CD4-positive, alpha-beta T cell treated with Interleukin-6 for 4 hours (primary cell): ENCODE data around the gene CALD1.

Experiments used
- DNase-seq: peaks from one replicate; pipeline ENCODE4 v3.0.0-alpha.2; 2020; ENCODE audit warnings: mixed read lengths

Gene CALD1

GRCh38 chr7:134778941-134779740 lies at the start of gene CALD1:
Gene CALD1, plus strand, starts transcription at chr7:134779634. Its CDS starts 88,100 bp downstream, at chr7:134867734.
- no peak for DNase-seq

GRCh38 chr7:134729895-134730294 lies 49.5 kb upstream of the CALD1 start:
- DNase-seq = no peak

DNA sequence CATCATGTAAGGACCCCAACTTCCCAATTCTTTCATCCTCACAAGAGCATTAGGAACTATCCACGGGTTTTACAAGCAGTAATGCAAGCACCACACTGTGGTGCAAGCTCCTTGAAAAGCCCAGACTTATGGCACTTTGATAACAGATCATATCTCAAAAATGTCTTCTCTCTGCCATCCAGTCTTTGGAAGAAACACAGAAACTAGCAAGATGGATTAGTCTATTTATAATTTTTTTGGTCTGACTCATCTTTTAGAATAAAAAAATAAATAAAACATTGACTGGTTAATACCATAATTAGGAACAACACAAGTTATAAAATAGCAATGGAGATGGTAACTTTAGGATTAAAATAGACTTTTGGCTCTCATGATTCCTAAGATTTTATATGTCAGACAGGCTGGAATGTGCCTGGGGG lies 49.0 kb upstream of the CALD1 start:
- no peak for DNase-seq

GRCh38 chr7:134731616-134732015 lies 47.8 kb upstream of the CALD1 start:
- DNase-seq = no peak

DNA sequence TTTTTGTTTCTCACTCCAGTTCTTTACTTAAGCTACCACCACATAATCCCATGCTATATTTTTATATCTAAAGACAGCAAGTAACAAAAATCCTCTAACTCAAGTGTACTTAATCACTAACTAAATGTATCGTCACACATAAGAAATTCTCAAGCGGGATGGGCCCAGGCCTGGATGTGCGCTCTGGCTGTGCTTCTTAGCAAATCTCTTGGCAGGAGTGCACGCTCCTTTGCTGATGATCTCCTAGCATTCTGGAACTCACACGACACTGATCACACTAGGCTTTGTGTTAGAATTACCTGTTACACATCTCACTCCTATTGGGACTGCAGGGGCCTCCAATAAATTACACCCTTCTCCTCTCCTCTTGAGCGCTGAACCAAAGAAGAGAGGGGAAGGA lies 46.7 kb upstream of the CALD1 start:
- no peak for DNase-seq

- no peak for DNase-seq
Observed at GRCh38 chr7:134736381-134736780, 43.1 kb upstream of the CALD1 start.

DNA sequence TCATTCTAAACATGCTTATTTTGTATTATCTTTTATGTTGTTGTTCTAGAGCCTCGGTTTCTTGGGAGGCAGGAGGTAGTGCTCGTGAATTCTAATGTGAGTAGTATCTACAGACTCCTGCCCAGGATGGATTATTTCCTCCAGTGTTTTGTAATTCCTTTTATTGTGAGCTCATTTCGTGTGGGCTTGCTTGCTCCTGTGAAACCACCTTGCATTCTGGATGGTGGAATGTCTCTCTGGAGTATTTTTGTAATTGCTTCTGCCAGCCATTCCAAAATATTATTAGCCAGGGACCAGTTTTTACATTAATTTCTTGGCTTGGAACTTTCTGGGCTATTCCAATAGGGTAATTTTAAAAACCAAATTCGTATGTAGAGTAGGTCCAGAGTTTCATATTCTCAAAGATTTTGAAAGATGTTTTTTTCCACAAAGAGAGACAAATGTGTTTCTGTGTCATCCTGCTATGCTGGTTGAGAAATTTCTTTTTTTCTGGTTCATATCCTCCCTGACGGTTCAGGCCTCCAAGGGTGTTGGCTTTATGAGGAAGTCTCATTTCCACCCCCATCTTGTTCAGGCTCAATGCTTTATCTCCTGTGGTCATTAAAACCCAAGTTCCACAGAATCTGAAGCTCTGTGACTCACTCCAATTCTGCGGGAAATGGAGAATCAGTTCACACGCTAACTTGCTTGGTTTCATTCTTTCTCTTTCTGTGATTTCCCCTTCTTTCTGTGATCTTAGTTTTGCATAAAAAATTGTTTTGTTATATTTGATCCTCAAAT lies 41.7 kb upstream of the CALD1 start:
- DNase-seq = no peak

DNA sequence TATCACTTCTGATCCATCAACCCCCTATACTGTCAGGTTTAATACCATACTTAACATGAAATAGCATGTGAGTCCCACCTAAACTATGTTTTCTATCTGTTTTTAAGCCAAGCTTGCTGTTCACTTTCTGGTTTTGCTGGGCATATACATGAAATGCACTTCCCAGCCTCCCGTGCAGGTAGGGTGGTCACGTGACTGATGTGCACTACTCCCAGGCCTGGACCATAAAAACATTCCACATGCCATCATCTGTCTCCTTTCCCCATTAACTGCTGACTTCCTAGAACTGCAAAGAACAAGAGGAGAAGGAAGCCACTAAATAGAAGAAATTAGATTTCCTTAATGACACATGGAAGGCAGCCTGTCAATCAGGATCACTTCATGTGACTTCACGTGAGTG lies 40.1 kb upstream of the CALD1 start:
- no peak for DNase-seq

DNA sequence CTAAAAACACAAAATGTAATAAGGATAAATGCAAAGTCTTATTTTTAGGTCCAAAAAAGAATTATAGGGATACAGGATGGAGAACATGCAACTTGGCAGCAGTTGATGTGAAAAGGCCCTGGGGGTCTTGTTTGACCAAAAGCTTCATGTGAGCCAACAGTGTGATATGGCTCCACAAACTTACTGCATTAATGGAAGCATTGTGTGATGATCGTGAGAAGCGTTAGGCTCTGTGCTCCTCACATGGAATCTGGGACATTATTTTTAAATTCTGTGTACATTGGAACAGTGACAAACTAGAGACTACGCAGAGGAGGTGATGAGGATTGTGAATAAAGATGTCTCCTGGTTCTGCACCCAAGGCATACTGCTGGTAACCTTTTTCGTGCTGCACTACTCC lies 39.1 kb upstream of the CALD1 start:
- no peak for DNase-seq

GRCh38 chr7:134741907-134742635 lies 37.4 kb upstream of the CALD1 start:
- no peak for DNase-seq

DNA sequence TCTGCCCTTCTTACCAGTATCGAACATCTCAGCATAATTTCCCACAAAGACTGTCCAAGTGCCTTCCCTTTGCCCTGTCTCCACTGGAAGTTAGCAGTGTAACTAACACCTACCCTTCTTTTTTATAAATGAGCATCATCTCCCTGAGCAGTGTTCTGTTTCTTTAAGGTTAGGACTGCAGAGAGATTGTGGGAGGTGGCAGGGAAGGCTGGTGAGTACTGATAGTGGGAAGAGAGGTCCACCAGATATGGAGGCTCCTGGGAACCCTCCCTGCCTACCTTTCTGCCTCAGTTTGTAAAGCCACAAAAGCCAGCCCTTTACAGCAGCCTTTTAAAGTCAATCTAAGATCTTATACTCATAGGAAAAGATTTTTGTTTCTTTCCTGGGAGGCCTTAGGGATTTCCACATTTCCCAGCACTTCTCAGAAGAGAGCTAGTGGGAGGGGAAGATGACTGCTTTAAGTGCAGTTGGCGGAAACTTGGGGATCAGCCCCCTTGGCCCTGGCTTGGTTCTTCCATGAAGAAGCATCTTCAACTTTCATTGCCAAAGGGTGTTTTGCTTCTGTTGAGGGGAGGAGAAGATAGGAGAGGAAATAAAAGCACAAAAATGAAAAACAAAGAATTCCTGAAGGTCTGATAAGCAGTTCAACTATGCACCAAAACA lies 36.6 kb upstream of the CALD1 start:
- no peak for DNase-seq

- DNase-seq = no peak
Observed at GRCh38 chr7:134744569-134744968, 34.9 kb upstream of the CALD1 start.

GRCh38 chr7:134747326-134747725 lies 32.1 kb upstream of the CALD1 start:
- no peak for DNase-seq

DNA sequence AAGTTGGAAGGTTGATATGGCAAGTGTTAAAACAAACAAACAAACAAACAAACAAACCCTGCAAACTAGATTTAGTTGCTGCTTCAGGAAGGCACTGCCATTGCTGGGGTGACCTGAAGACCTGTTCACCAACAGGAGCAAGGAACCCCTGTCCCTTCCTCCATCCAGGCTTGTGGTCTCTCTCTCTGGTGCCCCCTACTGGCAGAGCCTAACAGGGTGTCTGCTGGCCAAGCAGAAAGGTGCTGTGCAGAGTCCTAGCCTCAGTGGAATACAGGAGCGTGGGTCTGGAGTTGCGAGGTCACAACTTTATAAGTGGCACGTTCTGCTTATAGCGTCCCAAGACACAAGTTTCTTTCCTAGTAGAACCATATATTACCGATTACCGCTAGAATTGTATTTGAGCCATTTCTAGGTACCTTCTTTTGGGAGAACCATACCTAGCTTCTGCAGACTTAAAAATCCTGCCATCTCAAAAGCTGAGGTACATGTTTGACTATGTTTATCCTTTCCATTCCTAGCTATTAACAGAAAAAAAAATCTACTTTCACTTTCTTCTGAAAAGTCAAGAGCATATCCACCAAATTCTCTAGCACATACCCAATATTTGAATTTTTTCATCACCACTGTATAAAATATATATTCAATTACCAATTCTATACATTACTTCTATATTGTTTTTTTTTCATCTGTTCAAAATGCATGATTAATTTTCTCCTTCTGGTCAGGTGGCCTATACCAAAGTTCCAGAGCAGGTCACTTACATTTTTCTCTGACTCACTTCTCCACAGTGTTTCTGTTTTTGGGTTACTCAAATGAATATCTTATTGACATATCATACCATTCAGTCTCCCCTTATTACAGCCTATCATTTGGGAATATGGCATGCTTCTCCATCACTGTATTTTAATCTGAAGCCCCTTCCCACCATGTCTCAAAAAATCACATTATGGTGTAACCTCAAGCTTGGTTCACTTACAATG lies 29.1 kb upstream of the CALD1 start:
- peak; percentile 84 for DNase-seq

DNA sequence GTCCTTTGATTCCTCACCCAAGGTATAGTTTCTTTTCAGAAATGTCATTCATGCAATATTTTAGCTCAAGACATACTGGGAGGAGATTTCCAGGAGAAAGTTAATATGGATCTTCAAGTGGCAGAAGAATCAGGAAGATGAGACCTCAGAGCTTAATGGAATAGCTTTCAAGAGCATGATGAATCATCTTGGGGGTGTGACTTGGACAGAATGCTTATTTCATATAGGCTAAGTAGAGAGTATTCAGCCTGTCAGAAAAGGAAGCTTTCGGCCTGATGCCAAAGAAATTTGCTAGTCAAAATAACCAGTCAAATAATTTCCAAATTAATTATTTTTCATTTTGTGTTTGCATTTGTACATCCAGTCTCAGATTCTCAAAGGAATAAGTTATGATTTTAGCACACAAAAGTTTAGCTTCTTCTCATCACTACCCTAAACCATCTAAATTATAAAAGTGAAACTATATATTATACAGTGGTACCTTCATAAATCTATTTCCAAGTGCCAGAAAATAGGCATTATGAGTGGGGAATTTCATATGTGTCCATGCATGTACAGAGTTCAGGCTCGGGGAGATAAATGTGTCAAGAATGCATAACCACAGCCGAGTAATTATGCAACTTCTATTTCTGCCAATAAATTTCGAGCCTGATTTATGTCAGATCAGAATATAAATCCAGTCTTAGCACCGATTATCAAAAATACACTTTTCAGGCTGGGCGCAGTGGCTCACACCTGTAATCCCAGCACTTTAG lies 27.3 kb upstream of the CALD1 start:
- no peak for DNase-seq

- DNase-seq = peak; percentile 61
Observed at GRCh38 chr7:134755422-134756022, 23.9 kb upstream of the CALD1 start.

DNA sequence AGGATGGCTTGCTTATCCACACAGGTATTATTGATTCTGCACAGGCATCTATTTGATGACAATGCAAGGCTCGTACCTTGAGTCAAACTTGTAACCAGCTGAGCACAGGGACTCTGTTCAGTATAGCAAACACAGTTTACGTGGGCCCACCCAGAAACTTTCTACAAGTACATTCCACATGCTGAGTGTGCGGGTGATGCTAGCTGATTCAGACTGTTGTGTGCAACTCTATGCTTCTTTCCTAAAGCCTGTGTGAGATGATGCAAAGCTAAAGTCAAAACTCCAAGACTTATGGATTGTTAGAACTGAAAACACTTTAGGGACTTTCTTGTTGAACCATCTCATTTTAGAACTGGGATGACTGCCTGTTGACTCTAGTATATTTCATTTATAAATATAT lies 21.5 kb upstream of the CALD1 start:
- no peak for DNase-seq

- no peak for DNase-seq
Observed at GRCh38 chr7:134758981-134759380, 20.5 kb upstream of the CALD1 start.

GRCh38 chr7:134761266-134761665 lies 18.2 kb upstream of the CALD1 start:
- no peak for DNase-seq

GRCh38 chr7:134763960-134764359 lies 15.5 kb upstream of the CALD1 start:
- DNase-seq = no peak

GRCh38 chr7:134764365-134764764 lies 15.1 kb upstream of the CALD1 start:
- no peak for DNase-seq
